Activated CD8-positive, alpha-beta memory T cell treated with anti-CD3 and anti-CD28 coated beads for 48 hours (primary cell): ENCODE data around the gene EIF3J.
"Not testable (repeated sequence)": the region's sequence is repeated elsewhere in the genome, so short reads cannot be mapped to it uniquely, and the experiment has no call there.

Source experiments
- DNase-seq, 3 experiments: peaks; one replicate each; pipeline ENCODE4 v3.0.0-alpha.2; 2020; ENCODE audit warnings: low read depth in 2 of 3, low spot score in 2 of 3

The EIF3J gene

GRCh38 chr15:44536962-44537734 is at the start of gene EIF3J:
Gene EIF3J (plus strand): TSS chr15:44537147. CDS start chr15:44537195, 48 bp downstream.
- DNase-seq = peak in 2 of 3 experiments; percentile 87 to 92

- DNase-seq = no peak
These were observed 47.5 kb upstream of the EIF3J start for GRCh38 chr15:44489464-44489863.

- DNase-seq = no peak
These were observed 46.3 kb upstream of the EIF3J start for GRCh38 chr15:44490622-44491021.

- DNase-seq = no peak
These were observed 44.9 kb upstream of the EIF3J start for GRCh38 chr15:44492040-44492439.

GRCh38 chr15:44492672-44493071 is 44.3 kb upstream of the EIF3J start:
- DNase-seq = no peak

GRCh38 chr15:44495562-44495961 is 41.4 kb upstream of the EIF3J start:
- DNase-seq = no peak

GRCh38 chr15:44500555-44500954 is 36.4 kb upstream of the EIF3J start:
- DNase-seq = no peak

- DNase-seq = no peak
These were observed 35.1 kb upstream of the EIF3J start for GRCh38 chr15:44501768-44502366.

- no peak for DNase-seq
These were observed 20.5 kb upstream of the EIF3J start for GRCh38 chr15:44516436-44516835.

GRCh38 chr15:44519537-44519936 is 17.4 kb upstream of the EIF3J start:
- no peak for DNase-seq

- no peak for DNase-seq
These were observed 11.9 kb upstream of the EIF3J start for GRCh38 chr15:44525018-44525417.

- DNase-seq = no peak
These were observed 9.7 kb upstream of the EIF3J start for GRCh38 chr15:44527241-44527640.

- no peak for DNase-seq
These were observed 6.9 kb upstream of the EIF3J start for GRCh38 chr15:44529864-44530604.

GRCh38 chr15:44530653-44531052 is 6.3 kb upstream of the EIF3J start:
- DNase-seq = no peak

GRCh38 chr15:44532275-44532674 is 4.7 kb upstream of the EIF3J start:
- not testable (repeated sequence) for DNase-seq

GRCh38 chr15:44532689-44533088 is 4.3 kb upstream of the EIF3J start:
- DNase-seq = no peak

- DNase-seq = no peak
These were observed 1.9 kb upstream of the EIF3J start for GRCh38 chr15:44535092-44535491.

- DNase-seq = no peak
These were observed 1.2 kb upstream of the EIF3J start for GRCh38 chr15:44535523-44536301.

GRCh38 chr15:44536302-44536961 is 515 bp upstream of the EIF3J start:
- peak in 2 of 3 experiments; percentile 36 to 83 for DNase-seq

- DNase-seq = no peak
These were observed 841 bp downstream of the EIF3J start for GRCh38 chr15:44537735-44538240.
